GM12872 (cell line): Measurements from ENCODE around the gene MFSD1.

Experiments
- TF ChIP-seq, protein P1 (sequence below): IDR thresholded peaks from 3 replicates; pipeline ENCODE4 v1.5.1; 2011; ENCODE audit warnings: low read depth, mild to moderate bottlenecking, low read length, moderate library complexity; ENCODE audit not compliant: insufficient read depth

Gene MFSD1

DNA sequence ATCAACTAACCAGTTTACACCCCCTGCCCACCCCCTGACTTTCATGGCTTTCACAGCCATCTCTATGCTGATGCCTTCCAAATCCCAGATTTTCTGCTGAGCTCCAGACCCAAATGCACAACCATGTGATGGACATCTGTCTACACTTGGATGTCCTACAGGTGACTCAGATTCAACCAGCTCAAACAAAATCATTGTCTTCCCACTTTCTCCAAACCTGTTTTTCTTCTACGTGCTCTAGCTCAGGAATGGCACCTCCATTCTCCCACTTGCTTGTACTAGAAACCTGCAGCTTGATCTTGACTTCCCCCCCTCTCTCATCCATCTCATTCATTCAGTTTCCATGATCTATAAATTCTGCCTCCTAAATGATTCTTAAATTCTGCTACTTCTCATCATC, 35.5 kb upstream of the MFSD1 start:
- TF ChIP-seq, protein P1, sequence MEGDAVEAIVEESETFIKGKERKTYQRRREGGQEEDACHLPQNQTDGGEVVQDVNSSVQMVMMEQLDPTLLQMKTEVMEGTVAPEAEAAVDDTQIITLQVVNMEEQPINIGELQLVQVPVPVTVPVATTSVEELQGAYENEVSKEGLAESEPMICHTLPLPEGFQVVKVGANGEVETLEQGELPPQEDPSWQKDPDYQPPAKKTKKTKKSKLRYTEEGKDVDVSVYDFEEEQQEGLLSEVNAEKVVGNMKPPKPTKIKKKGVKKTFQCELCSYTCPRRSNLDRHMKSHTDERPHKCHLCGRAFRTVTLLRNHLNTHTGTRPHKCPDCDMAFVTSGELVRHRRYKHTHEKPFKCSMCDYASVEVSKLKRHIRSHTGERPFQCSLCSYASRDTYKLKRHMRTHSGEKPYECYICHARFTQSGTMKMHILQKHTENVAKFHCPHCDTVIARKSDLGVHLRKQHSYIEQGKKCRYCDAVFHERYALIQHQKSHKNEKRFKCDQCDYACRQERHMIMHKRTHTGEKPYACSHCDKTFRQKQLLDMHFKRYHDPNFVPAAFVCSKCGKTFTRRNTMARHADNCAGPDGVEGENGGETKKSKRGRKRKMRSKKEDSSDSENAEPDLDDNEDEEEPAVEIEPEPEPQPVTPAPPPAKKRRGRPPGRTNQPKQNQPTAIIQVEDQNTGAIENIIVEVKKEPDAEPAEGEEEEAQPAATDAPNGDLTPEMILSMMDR, result no peak

DNA sequence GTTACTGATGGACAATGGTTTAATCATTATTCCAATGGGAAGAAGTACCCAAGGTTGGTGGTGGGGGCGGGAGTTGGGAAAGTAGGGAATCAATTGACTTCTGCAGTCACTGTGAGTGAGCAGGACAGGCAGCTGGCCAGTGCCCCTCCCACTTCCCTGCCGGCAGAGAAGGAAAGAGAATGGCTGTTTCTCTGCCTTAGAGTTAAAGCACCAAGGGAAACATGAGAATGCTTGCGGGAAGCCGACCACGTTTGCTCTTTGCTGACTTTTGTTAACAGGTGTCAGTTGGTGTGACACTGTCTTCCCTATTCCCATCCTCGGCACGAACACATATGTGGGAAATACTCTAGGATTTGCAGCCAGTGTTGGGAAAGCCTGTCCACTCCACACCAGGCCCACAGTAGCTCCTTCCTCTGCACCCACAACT, 33.5 kb upstream of the MFSD1 start:
- TF ChIP-seq, protein P1, result no peak

DNA sequence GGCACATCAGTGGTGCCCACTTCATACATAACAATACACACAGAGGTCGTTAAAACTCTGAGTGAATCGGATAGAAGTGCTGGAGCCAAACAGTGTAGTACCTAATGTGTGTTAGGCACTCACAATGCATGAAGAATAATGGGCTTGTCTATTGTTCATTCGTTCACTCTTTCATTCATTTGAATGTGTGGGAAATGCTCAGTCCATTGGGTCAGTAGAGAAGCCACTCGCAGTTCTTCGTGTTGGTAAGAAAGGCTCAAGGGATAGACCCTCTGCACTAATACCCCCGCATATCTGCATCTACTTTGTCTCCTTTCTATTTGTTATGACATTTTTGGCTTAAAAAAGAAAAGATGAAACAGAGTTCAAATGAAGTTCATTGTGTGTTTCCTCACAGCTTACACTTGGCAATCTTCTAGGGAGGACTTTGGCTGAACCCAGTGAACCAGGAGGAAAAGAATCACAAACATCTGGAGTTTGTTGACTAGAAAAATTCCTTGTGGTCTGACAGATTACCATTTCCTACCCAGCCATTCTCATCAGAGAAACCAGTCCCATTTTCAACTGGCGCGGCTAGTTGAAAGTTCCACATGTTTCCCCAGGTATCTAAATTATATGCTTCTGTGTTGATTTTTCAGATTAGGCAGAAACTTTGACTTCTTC, 32.8 kb upstream of the MFSD1 start:
- TF ChIP-seq, protein P1, result no peak

DNA sequence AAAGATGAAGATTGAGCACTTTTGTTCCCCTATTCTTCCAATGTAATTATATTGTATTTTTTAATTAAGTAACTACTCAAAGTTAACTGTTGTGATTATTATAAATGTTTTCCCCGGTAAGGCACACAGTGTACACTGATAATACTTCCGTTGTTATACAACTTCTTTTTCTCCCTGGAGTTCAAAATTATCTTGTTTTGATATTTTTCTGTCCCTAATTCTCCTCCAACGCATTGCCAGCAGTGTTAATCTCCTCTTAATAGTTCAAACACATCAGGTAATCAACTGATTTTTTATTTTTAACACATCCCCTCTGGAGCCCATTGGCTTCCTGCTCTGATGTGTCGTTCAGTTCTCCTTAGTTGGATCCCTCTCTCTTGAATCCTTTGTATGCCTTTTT, 32.3 kb upstream of the MFSD1 start:
- TF ChIP-seq, protein P1, result no peak

DNA sequence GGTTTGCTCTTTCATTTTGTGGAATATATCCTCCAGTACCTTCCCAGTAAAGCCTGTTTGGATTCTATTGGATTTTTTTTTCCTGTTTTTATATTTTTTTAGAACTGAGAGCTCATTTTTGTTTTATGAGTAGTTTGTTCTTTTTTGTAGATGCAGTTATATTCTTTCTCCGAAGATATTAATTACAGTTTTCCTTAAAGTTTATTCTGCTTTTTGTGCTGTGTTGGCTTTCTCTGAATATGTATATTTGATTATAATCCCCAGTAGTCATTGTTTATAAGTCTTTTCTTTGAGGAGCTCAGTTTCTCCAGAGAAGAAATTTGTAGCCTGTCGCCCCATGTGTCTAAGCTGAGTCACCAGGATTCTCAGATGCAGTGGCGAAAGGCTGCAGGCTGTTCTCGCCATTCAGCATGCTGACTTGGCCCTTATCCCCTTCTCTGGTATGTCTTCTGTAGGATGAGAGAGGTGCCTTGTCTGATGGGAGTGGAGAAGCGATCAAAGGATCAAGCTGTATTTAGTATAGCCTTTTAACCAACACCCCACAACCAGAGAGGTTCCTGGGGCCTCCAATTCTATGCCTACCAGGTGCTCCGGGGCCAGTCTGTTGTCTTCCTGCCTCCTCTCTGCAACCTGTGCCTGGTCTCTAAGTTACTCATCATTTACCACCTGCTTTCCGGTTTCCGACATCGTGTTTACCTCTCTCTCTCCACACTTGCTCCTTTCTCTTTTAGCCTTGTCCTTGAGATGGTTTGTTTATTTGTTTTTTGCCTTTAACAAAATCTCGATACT, 31.7 kb upstream of the MFSD1 start:
- TF ChIP-seq, protein P1, result no peak

DNA sequence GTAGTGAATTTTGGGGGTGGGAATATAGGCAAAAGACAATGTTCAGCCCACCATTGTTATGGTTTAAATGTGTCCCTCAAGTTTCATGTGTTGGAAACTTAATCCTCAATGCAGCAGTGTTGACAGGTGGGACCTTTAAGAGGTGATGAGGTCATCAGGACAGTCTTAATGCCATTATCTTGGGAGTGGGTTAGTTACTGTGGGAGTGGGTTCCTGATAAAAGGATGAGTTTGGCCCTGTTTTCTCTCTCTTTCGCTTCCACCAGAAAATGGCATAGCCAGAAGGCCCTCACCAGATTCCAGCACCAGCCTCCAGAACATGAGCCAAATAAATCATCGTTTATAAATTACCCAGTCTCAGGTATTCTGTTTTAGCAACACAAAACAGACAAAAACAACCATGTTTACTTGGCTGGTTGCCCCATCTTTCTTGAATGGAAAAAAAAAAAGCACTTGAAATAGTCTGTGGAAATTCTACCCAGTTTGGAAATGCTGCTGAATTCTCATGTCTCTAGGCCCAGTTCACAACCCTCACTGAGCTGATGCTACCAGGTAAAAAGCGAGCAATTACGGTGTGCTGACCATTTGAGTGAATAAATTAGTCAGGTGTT, 31.0 kb upstream of the MFSD1 start:
- TF ChIP-seq, protein P1, result no peak

DNA sequence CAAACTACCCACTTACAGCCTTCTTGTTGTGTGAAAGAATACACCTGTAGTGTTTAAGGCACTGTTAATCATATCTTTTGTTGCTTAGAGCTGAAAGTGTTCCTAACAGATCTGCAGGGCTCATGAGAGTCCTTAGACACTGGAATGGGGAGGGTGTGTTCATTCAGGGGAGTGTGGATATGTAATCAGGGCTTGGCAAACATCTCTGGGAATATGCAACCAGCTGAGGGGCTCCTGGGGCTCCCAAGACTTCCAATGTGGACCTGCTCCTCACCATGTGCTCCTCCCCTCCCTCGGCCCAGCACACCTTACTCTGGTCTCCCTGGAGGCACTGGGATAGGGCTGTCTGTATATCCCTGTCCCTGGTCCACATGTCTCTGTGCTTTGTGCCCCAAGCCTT, 30.3 kb upstream of the MFSD1 start:
- TF ChIP-seq, protein P1, result no peak
